HG03196 (cell line): ENCODE data around the gene ZNF629.

Experiments used
- ATAC-seq: cut with Tn5 transposase; IDR thresholded peaks from one replicate; pipeline ENCODE4 v1.9.1; 2021; ENCODE audit not compliant: unreplicated experiment

ZNF629 gene

GRCh38 chr16:30767767-30768465, 19.1 kb downstream of the ZNF629 start:
- ATAC-seq: no peak

GRCh38 chr16:30766933-30767284, 20.1 kb downstream of the ZNF629 start:
- no peak for ATAC-seq

- ATAC-seq: no peak
Measured at GRCh38 chr16:30766206-30766932, 20.6 kb downstream of the ZNF629 start.

GRCh38 chr16:30764816-30765465, 22.1 kb downstream of the ZNF629 start:
- ATAC-seq: no peak

GRCh38 chr16:30764086-30764485, 22.9 kb downstream of the ZNF629 start:
- no peak for ATAC-seq

- no peak for ATAC-seq
Measured at GRCh38 chr16:30762991-30763725, 23.8 kb downstream of the ZNF629 start.

- ATAC-seq: peak; percentile 84
Measured at GRCh38 chr16:30761928-30762902, 24.8 kb downstream of the ZNF629 start, which contains the start of the genes CFAP119 and RNF40. Gene CFAP119, minus strand, starts transcription at chr16:30762062. Its CDS starts 314 bp downstream, at chr16:30761748. Gene RNF40, plus strand, starts transcription at chr16:30762322. Its CDS starts 224 bp downstream, at chr16:30762546.

- peak; percentile 26 for ATAC-seq
Measured at GRCh38 chr16:30761427-30761927, 25.5 kb downstream of the ZNF629 start.

- ATAC-seq: no peak
Measured at GRCh38 chr16:30760577-30761426, 26.2 kb downstream of the ZNF629 start.

GRCh38 chr16:30760001-30760559, 26.9 kb downstream of the ZNF629 start:
- no peak for ATAC-seq

- no peak for ATAC-seq
Measured at GRCh38 chr16:30758988-30759491, 28.0 kb downstream of the ZNF629 start.

GRCh38 chr16:30757316-30757715, 29.7 kb downstream of the ZNF629 start:
- ATAC-seq: no peak

- no peak for ATAC-seq
Measured at GRCh38 chr16:30756781-30757100, 30.3 kb downstream of the ZNF629 start.

- ATAC-seq: no peak
Measured at GRCh38 chr16:30755955-30756780, 30.8 kb downstream of the ZNF629 start.

GRCh38 chr16:30753596-30753995, 33.4 kb downstream of the ZNF629 start:
- no peak for ATAC-seq

- no peak for ATAC-seq
Measured at GRCh38 chr16:30750876-30751465, 36.0 kb downstream of the ZNF629 start.

- no peak for ATAC-seq
Measured at GRCh38 chr16:30750201-30750600, 36.8 kb downstream of the ZNF629 start.
